Measurements from ENCODE around the gene SIK3. TPM values are rescaled to one million over a fixed set of nuclear protein-coding genes. Genes with fewer than 3 reads are reported as not detected.

SIK3 gene
- total RNA-seq, 1 donor from 2014 or later: 88.4 TPM

GRCh38 chr11:117097014-117097388 lies 1.2 kb downstream of the SIK3 start:
- Mint-ChIP-seq H3K4me3 (peak overlapping the region; percentile 95), H3K9me3 (peaks cover 3% of the 10 kb centered on the region), H3K4me1 (peaks cover 70% of the 10 kb centered on the region), H3K27me3 (no peaks in the 10 kb centered on the region), H3K36me3 (ENCODE audit: low read depth) (peaks cover 14% of the 10 kb centered on the region), H3K27ac (peak overlapping the region; percentile 94)
- ChIA-PET POLR2A (interaction anchor here (0.6 to 2.7 kb wide), 12 partner anchors 13 to 171 kb away, joined by 3 to 18 read pairs (median 4); partner anchors contain the start of gene PAFAH1B2), CTCF (interaction anchor here (1.0 to 1.8 kb wide), 8 partner anchors 14 to 306 kb away, joined by 3 to 6 read pairs (median 3); partner anchors contain the start of gene APOA5)
- DNase-seq (no peak), ATAC-seq (ENCODE audit: low read depth) (no peak)
- TF ChIP-seq CTCF (IDR thresholded peaks at IDR 0.05): no peak
- intact Hi-C loops (cut with micrococcal nuclease): loop anchor here (2.0 to 5.0 kb wide), 5 partner anchors 18 to 325 kb away; partner anchors contain the start of genes BUD13, PAFAH1B2 and ZPR1

DNA sequence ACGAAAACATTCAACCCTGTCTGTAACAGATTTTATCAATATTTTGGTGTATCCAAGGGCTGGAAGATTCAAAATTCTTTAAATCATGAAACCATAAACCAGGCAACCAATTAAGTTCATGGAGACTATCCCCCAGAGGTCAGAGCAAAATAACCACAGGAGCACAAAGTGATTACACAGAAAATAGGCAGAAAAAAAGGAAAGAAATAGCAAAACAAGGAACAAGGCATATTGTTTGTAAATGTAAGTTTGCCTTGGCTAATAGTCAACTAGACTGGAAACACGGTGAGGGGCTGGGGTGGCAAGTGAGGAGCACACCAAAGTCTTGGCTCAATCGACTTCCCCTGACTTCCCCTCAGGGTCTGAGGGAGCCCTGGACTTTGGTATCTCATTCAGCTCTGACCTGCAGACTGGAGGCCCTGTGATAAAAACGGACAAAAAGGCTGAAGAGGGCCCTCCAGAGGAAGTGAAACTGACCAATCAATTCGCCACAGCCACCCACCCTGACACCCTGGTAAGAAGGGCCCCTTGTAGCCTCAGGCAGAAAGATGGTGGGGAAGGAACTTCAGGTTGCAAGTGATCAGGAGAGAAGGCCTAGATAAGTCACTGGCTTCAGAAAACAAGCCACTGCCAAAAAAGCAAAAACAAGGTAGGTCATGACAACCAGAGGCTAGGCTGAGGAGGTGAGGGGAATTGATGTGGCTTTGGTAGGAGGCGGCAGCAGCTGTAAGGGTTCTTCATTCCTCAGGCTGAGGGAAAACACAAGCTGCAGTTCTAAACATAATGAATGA lies 1.8 kb downstream of the SIK3 start:
- Mint-ChIP-seq H3K4me1 (peaks cover 74% of the 10 kb centered on the region), H3K36me3 (ENCODE audit: low read depth) (peaks cover 18% of the 10 kb centered on the region), H3K9me3 (peaks cover 3% of the 10 kb centered on the region), H3K27me3 (no peaks in the 10 kb centered on the region), H3K4me3 (peak overlapping the region; percentile 95), H3K27ac (peak overlapping the region; percentile 94)
- ChIA-PET POLR2A (interaction anchor here (0.5 to 2.7 kb wide), 14 partner anchors 9 to 171 kb away, joined by 3 to 18 read pairs (median 4); partner anchors contain the start of gene PAFAH1B2), CTCF (interaction anchor here (1.0 to 1.8 kb wide), 7 partner anchors 13 to 305 kb away, joined by 3 to 6 read pairs (median 3); partner anchors contain the start of gene APOA5)
- intact Hi-C loops (cut with micrococcal nuclease): loop anchor here (1.0 to 5.0 kb wide), 6 partner anchors 18 to 324 kb away; partner anchors contain the start of genes BUD13, PAFAH1B2 and ZPR1
- TF ChIP-seq CTCF (IDR thresholded peaks at IDR 0.05): no peak
- DNase-seq (peak; percentile 37), ATAC-seq (ENCODE audit: low read depth) (peak; percentile 27)

DNA sequence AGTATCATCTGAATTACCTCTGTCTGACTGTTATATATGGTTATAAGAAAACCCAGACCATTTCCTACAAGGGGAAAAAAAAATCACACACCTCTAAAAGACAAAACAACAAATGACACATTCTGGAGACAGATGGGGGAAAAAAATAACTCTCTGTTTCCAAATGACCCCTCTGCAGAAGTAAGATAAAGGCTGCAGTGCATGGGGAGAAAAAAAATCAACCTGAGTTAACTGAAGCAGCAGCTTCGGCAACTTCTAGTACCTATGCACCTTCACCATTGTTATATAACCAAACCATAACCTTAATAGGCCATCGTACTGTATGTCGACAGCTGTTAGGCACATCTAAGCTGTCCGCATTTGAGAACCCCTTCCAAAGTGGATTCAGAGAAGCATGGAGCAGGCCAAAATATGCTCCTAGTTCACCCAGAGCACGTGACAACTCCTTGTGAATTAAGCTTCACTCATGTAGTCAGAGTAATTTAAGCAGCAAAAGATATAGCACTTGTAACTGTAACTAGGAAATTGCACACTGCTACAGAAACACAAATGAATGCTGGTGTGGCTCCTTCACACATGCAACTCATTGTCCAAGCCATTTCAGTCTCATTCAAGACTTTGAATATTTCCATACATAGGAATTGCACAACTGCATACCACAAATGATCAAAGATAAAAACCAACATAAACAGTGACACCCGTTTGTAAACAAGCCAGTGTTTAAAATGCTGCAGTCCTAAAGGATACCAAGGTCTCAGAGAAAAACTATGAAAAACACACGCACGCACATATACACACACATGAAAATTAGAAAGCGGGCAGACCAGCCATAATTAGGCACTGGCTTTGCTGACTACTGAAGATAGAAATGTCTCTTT lies 2.7 kb downstream of the SIK3 start:
- DNase-seq: no peak
- intact Hi-C loops (cut with micrococcal nuclease): loop anchor here (1.0 to 5.0 kb wide), 6 partner anchors 17 to 323 kb away; partner anchors contain the start of genes BUD13, PAFAH1B2 and ZPR1
- CTCF ChIA-PET: interaction anchor here (0.9 to 1.8 kb wide), 5 partner anchors 10 to 304 kb away, joined by 3 to 7 read pairs (median 3); partner anchors contain the start of gene APOA5
- H3K4me1 Mint-ChIP-seq: peaks cover 78% of the 10 kb centered on the region
- no peaks in the 10 kb centered on the region for H3K27me3 Mint-ChIP-seq
- peaks cover 3% of the 10 kb centered on the region for H3K9me3 Mint-ChIP-seq
- peak overlapping the region; percentile 95 for H3K4me3 Mint-ChIP-seq
- peak overlapping the region; percentile 94 for H3K27ac Mint-ChIP-seq
- POLR2A ChIA-PET: interaction anchor here (0.7 to 1.1 kb wide), 5 partner anchors 32 to 809 kb away, joined by 3 to 7 read pairs (median 4); no protein-coding TSS in a partner anchor
- H3K36me3 Mint-ChIP-seq (ENCODE audit: low read depth): peaks cover 18% of the 10 kb centered on the region
- ATAC-seq (ENCODE audit: low read depth): no peak
- TF ChIP-seq CTCF (IDR thresholded peaks at IDR 0.05): no peak

- intact Hi-C loops (cut with micrococcal nuclease): loop anchor here (5.0 kb wide), 3 partner anchors 48 to 322 kb away; partner anchors contain the start of genes BUD13, PAFAH1B2 and ZPR1
- CTCF ChIA-PET: interaction anchor here (0.8 to 1.8 kb wide), 4 partner anchors 11 to 215 kb away, joined by 3 to 7 read pairs (median 3); partner anchors contain the start of gene PCSK7
- TF ChIP-seq CTCF (IDR thresholded peaks at IDR 0.05): no peak
- DNase-seq (no peak), ATAC-seq (ENCODE audit: low read depth) (no peak)
- Mint-ChIP-seq H3K27me3 (no peaks in the 10 kb centered on the region), H3K4me3 (peak overlapping the region; percentile 45), H3K27ac (peak overlapping the region; percentile 94), H3K4me1 (peaks cover 84% of the 10 kb centered on the region), H3K9me3 (peaks cover 3% of the 10 kb centered on the region), H3K36me3 (ENCODE audit: low read depth) (peaks cover 18% of the 10 kb centered on the region)
- POLR2A ChIA-PET: interaction anchor here (0.7 to 0.9 kb wide), 3 partner anchors 32 to 810 kb away, joined by 4 to 7 read pairs (median 5); no protein-coding TSS in a partner anchor
Measured at GRCh38 chr11:117094776-117095175, 3.5 kb downstream of the SIK3 start.
